Nephron (organoid): Measurements from ENCODE around the gene ASMTL.

Source experiments
- H3K27ac Mint-ChIP-seq, 3 experiments: 2 replicates each; pipeline ENCODE4 v1.8.0; 2020; ENCODE audit warnings: mixed read lengths in 3 of 3, mild to moderate bottlenecking in 2 of 3, moderate library complexity in 1 of 3
- H3K27me3 Mint-ChIP-seq: 2 replicates; pipeline ENCODE4 v1.8.0; 2021; ENCODE audit warnings: low read depth, mild to moderate bottlenecking, moderate library complexity, mixed read lengths
- H3K36me3 Mint-ChIP-seq: 2 replicates; pipeline ENCODE4 v1.8.0; 2020; ENCODE audit warnings: low read depth, mixed read lengths
- H3K4me1 Mint-ChIP-seq: 2 replicates; pipeline ENCODE4 v1.8.0; 2020; ENCODE audit warnings: mixed read lengths
- H3K4me3 Mint-ChIP-seq, 3 experiments: 2 replicates each; pipeline ENCODE4 v1.8.0; 2020; ENCODE audit warnings: mild to moderate bottlenecking in 3 of 3, mixed read lengths in 3 of 3, moderate library complexity in 2 of 3
- H3K9me3 Mint-ChIP-seq: 2 replicates; pipeline ENCODE4 v1.8.0; 2020; ENCODE audit warnings: mixed read lengths
- TF ChIP-seq, protein P1 (sequence below), 3 experiments: fragments of 200-600 bp; sonication (generic); IDR thresholded peaks; one replicate each; pipeline ENCODE4 v1.5.0; 2021; ENCODE audit warnings: antibody characterized with exemption in 3 of 3; ENCODE audit not compliant: unreplicated experiment in 3 of 3

ASMTL gene

GRCh38 chrX:1453951-1454785, 1.5 kb upstream of the ASMTL start:
- TF ChIP-seq, protein P1, sequence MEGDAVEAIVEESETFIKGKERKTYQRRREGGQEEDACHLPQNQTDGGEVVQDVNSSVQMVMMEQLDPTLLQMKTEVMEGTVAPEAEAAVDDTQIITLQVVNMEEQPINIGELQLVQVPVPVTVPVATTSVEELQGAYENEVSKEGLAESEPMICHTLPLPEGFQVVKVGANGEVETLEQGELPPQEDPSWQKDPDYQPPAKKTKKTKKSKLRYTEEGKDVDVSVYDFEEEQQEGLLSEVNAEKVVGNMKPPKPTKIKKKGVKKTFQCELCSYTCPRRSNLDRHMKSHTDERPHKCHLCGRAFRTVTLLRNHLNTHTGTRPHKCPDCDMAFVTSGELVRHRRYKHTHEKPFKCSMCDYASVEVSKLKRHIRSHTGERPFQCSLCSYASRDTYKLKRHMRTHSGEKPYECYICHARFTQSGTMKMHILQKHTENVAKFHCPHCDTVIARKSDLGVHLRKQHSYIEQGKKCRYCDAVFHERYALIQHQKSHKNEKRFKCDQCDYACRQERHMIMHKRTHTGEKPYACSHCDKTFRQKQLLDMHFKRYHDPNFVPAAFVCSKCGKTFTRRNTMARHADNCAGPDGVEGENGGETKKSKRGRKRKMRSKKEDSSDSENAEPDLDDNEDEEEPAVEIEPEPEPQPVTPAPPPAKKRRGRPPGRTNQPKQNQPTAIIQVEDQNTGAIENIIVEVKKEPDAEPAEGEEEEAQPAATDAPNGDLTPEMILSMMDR (IDR thresholded peaks at IDR 0.05; ENCODE audit: unreplicated experiment in 3 of 3), result peak; percentile 95 to 96 (median 96)
- H3K9me3 Mint-ChIP-seq, result peaks cover 6% of the 10 kb centered on the region
- H3K4me3 Mint-ChIP-seq, result peak overlapping the region; percentile 57 to 70 (median 65)
- no peak overlapping the region for H3K27ac Mint-ChIP-seq
- H3K4me1 Mint-ChIP-seq, result no peaks in the 10 kb centered on the region
- peaks cover 11% of the 10 kb centered on the region for H3K36me3 Mint-ChIP-seq
- peaks cover 3% of the 10 kb centered on the region for H3K27me3 Mint-ChIP-seq

DNA sequence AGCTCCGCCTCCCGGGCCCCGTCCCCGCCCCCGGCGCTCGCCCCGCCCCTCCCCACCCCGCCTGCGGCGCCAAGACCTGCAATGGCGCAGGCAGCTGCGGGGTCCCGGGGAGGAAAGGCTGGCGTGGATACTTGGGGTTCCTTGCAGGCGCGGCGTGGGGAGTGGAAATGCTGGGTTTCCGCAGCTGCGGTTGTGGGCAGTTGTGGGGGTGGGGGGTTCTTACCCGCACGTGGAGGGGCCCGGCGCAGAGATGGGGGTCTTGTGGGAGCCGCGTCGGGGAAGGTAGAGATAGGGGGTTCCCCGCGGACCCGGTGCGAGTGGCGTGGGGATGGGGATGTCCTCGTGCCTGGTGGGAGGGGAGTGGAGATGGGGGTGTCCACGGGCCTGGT, 680 bp upstream of the ASMTL start:
- H3K27me3 Mint-ChIP-seq, result peaks cover 3% of the 10 kb centered on the region
- peak overlapping the region; percentile 44 to 67 (median 50) for H3K27ac Mint-ChIP-seq
- peaks cover 13% of the 10 kb centered on the region for H3K9me3 Mint-ChIP-seq
- H3K36me3 Mint-ChIP-seq, result peaks cover 19% of the 10 kb centered on the region
- no peaks in the 10 kb centered on the region for H3K4me1 Mint-ChIP-seq
- peak overlapping the region; percentile 85 to 90 (median 86) for H3K4me3 Mint-ChIP-seq
- TF ChIP-seq, protein P1 (IDR thresholded peaks at IDR 0.05; ENCODE audit: unreplicated experiment in 3 of 3), result no peak

GRCh38 chrX:1451661-1452515, 821 bp downstream of the ASMTL start:
- H3K9me3 Mint-ChIP-seq, result peaks cover 28% of the 10 kb centered on the region
- peak overlapping the region; percentile 86 to 90 (median 89) for H3K4me3 Mint-ChIP-seq
- peaks cover 34% of the 10 kb centered on the region for H3K36me3 Mint-ChIP-seq
- no peaks in the 10 kb centered on the region for H3K4me1 Mint-ChIP-seq
- TF ChIP-seq, protein P1 (IDR thresholded peaks at IDR 0.05; ENCODE audit: unreplicated experiment in 3 of 3), result no peak
- no peak overlapping the region for H3K27ac Mint-ChIP-seq
- H3K27me3 Mint-ChIP-seq, result peaks cover 3% of the 10 kb centered on the region

- Mint-ChIP-seq H3K36me3 (peaks cover 40% of the 10 kb centered on the region), H3K27ac (no peak overlapping the region), H3K9me3 (peaks cover 34% of the 10 kb centered on the region), H3K4me1 (no peaks in the 10 kb centered on the region), H3K27me3 (no peaks in the 10 kb centered on the region), H3K4me3 (peak overlapping the region in 2 of 3 experiments; percentile 86 to 89)
- TF ChIP-seq, protein P1 (IDR thresholded peaks at IDR 0.05; ENCODE audit: unreplicated experiment in 3 of 3), result no peak
These were observed 1.5 kb downstream of the ASMTL start for GRCh38 chrX:1451251-1451660.

GRCh38 chrX:1450361-1451161, 2.1 kb downstream of the ASMTL start:
- no peak overlapping the region for H3K27ac Mint-ChIP-seq
- TF ChIP-seq, protein P1 (IDR thresholded peaks at IDR 0.05; ENCODE audit: unreplicated experiment in 3 of 3), result no peak
- H3K4me1 Mint-ChIP-seq, result no peaks in the 10 kb centered on the region
- no peaks in the 10 kb centered on the region for H3K27me3 Mint-ChIP-seq
- no peak overlapping the region for H3K4me3 Mint-ChIP-seq
- peaks cover 41% of the 10 kb centered on the region for H3K9me3 Mint-ChIP-seq
- peaks cover 47% of the 10 kb centered on the region for H3K36me3 Mint-ChIP-seq
